Smooth muscle cell (in vitro differentiated cells): ENCODE results near the gene REV3L. TPM values are rescaled to one million over a fixed set of nuclear protein-coding genes. Genes with fewer than 3 reads are reported as not detected.

Source experiments
- DNase-seq: peaks from one replicate; lab custom pipeline; 2025; ENCODE audit not compliant: unreplicated experiment; lab: John Stamatoyannopoulos, UW
- H2AFZ ChIP-seq: fragments of 200-600 bp; sonication (generic); 2 replicates; pipeline ENCODE4 v1.6.0; 2016; ENCODE audit warnings: antibody characterized with exemption, low read depth, mild to moderate bottlenecking
- H3F3A ChIP-seq: fragments of 200-600 bp; sonication (generic); 2 replicates; pipeline ENCODE4 v1.6.0; 2017; ENCODE audit warnings: antibody characterized with exemption, low read depth
- H3K27ac ChIP-seq: fragments of 200-600 bp; sonication (generic); 2 replicates; pipeline ENCODE4 v1.5.1; 2016; ENCODE audit warnings: low read depth, mild to moderate bottlenecking
- H3K27me3 ChIP-seq: fragments of 200-600 bp; sonication (generic); 2 replicates; pipeline ENCODE4 v1.6.1; 2016; ENCODE audit warnings: low read depth, mild to moderate bottlenecking
- H3K36me3 ChIP-seq: fragments of 200-600 bp; sonication (generic); 2 replicates; pipeline ENCODE4 v1.5.1; 2016; ENCODE audit warnings: low read depth
- H3K4me1 ChIP-seq: fragments of 200-600 bp; sonication (generic); 2 replicates; pipeline ENCODE4 v1.5.1; 2016; ENCODE audit warnings: low read depth
- H3K4me2 ChIP-seq: fragments of 200-600 bp; sonication (generic); 2 replicates; pipeline ENCODE4 v1.6.0; 2016; ENCODE audit warnings: mild to moderate bottlenecking
- H3K4me3 ChIP-seq: fragments of 200-600 bp; sonication (generic); 2 replicates; pipeline ENCODE4 v1.5.1; 2016; ENCODE audit warnings: mild to moderate bottlenecking
- H3K79me2 ChIP-seq: fragments of 200-600 bp; sonication (generic); 2 replicates; pipeline ENCODE4 v1.6.0; 2016; ENCODE audit warnings: low read depth, mild to moderate bottlenecking
- H3K9ac ChIP-seq: fragments of 200-600 bp; sonication (generic); 2 replicates; pipeline ENCODE4 v1.6.0; 2016; ENCODE audit warnings: low read depth
- H3K9me3 ChIP-seq: fragments of 200-600 bp; sonication (generic); replicated peaks from 2 replicates; pipeline ENCODE4 v1.5.1; 2016; ENCODE audit warnings: low read depth
- H4K20me1 ChIP-seq: fragments of 200-600 bp; sonication (generic); 2 replicates; pipeline ENCODE4 v1.6.0; 2016; ENCODE audit warnings: low read depth
- WGBS: methylation state at CpG from one replicate; pipeline ENCODE4 v1.1.7; 2016; ENCODE audit warnings: low lambda C conversion rate; 5-methylcytosine and 5-hydroxymethylcytosine counted together
- polyA plus RNA-seq: library from polyadenylated mRNA; unstranded; fragments of >200 nt; fragmentation: Nextera tagmentation; extraction: Ambion mirVana; gene quantifications from 2 replicates; pipeline ENCODE4 v1.2.1, GENCODE V29; 2016
- total RNA-seq: library from RNA; depleted of rRNA; stranded (reverse); fragments of >200 nt; gene quantifications from 2 replicates; pipeline ENCODE4 v1.2.3, GENCODE V29; 2014
- TF ChIP-seq, protein P1 (sequence below): fragments of 200-600 bp; sonication (generic); IDR thresholded peaks from 2 replicates; pipeline ENCODE4 v1.5.1; 2017; ENCODE audit warnings: borderline replicate concordance, mild to moderate bottlenecking, antibody characterized with exemption; ENCODE audit not compliant: insufficient read depth, poor library complexity, severe bottlenecking

The REV3L gene
- total and polyA plus RNA-seq, 2 experiments from 2014 or later, result 6.9 to 19.8 TPM

DNA sequence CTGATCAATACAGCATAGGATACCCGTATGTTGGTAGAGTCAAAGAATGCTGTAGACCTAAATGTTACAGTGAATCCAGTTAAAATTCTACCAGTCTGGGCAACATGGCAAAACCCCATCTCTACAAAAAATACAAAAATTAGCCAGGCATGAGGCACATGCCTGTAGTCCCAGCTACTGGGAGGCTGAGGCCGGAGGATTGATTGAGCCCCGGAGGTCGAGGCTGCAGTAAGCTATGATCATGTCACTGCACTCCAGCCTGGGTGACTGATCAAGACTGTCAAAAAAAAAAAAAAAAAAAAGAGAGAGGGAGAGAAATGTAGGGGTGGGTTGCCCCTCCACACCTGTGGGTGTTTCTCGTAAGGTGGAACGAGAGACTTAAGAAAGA, 228.2 kb downstream of the REV3L start:
- H3K9me3 ChIP-seq, result no peaks in the 10 kb centered on the region
- no peaks in the 10 kb centered on the region for H3F3A ChIP-seq
- no peak overlapping the region for H3K27ac ChIP-seq
- H4K20me1 ChIP-seq, result no peaks in the 10 kb centered on the region
- DNase-seq, result no peak
- no peak overlapping the region for H3K4me3 ChIP-seq
- no peak overlapping the region for H3K4me2 ChIP-seq
- H3K79me2 ChIP-seq, result peaks cover 2% of the 10 kb centered on the region
- H3K36me3 ChIP-seq, result no peaks in the 10 kb centered on the region
- H3K4me1 ChIP-seq, result peaks cover 7% of the 10 kb centered on the region
- TF ChIP-seq, protein P1, sequence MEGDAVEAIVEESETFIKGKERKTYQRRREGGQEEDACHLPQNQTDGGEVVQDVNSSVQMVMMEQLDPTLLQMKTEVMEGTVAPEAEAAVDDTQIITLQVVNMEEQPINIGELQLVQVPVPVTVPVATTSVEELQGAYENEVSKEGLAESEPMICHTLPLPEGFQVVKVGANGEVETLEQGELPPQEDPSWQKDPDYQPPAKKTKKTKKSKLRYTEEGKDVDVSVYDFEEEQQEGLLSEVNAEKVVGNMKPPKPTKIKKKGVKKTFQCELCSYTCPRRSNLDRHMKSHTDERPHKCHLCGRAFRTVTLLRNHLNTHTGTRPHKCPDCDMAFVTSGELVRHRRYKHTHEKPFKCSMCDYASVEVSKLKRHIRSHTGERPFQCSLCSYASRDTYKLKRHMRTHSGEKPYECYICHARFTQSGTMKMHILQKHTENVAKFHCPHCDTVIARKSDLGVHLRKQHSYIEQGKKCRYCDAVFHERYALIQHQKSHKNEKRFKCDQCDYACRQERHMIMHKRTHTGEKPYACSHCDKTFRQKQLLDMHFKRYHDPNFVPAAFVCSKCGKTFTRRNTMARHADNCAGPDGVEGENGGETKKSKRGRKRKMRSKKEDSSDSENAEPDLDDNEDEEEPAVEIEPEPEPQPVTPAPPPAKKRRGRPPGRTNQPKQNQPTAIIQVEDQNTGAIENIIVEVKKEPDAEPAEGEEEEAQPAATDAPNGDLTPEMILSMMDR, result no peak
- no peak overlapping the region for H3K9ac ChIP-seq
- WGBS, result 63% methylated on average over 6 of the region's 6 CpGs
- H2AFZ ChIP-seq, result no peak overlapping the region
- H3K27me3 ChIP-seq, result peaks cover 19% of the 10 kb centered on the region

DNA sequence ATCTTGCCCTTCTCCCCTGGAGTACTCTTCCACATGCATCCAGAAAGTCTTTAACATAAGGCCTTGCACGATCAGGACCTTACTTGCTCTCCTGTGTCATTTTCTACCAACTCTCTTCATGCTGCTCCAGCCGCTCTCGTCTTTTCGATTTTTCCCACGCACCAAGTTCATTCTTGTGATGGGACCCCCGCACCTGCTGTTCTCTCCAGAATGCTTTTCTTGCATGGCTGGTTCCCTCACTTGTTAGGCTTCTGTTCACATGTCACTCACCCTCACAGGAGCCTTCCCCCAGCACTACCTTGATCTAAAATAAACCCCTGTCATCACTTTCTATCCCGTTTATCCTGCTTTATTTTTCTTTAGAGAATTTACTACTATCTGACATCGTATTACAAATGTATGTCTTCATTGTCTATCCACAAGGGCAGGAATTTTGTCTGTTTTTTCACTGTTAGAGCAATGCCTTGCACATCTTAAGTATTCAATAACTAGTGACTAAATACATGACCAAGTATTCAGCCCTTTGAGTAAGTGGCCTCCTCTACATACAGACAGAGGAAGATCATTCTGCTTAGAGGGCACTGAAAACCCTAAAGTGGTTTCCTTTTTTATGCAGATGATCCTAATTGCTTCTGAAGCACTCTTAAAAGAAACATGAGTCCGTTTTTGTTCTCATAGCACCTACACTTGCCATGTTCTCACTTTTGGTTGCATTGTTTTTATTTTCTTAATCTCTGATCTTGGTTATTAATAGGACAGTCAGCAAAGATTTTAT, 228.8 kb downstream of the REV3L start:
- 41% methylated on average over 9 of the region's 9 CpGs for WGBS
- H3K9ac ChIP-seq, result no peak overlapping the region

DNA sequence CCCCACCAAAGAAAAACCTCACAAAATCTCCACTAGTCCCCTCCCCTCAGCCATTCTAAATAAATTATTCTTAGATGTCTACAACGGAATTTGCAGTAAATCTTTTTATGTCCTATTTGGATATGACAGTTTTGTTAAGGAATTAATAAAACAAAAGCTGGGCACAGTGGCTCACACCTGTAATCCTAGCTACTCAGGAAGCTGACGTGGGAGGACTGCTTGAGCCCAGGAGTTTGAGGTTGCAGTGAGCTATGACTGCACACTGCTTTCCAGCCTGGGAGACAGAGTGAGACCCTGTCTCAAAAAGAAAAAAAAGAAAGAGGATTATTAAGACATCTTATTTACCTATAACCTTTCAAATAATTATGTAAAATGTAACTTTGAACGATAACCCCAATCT, 230.3 kb downstream of the REV3L start:
- DNase-seq, result no peak
- H3K36me3 ChIP-seq, result no peaks in the 10 kb centered on the region
- H3K27ac ChIP-seq, result no peak overlapping the region
- no peaks in the 10 kb centered on the region for H3F3A ChIP-seq
- peaks cover 7% of the 10 kb centered on the region for H3K4me1 ChIP-seq
- no peak overlapping the region for H3K9ac ChIP-seq
- no peak overlapping the region for H3K4me2 ChIP-seq
- peaks cover 19% of the 10 kb centered on the region for H3K27me3 ChIP-seq
- no peak overlapping the region for H2AFZ ChIP-seq
- no peaks in the 10 kb centered on the region for H3K79me2 ChIP-seq
- WGBS, result 88% methylated on average over 3 of the region's 3 CpGs
- no peaks in the 10 kb centered on the region for H3K9me3 ChIP-seq
- H3K4me3 ChIP-seq, result no peak overlapping the region
- TF ChIP-seq, protein P1, result no peak
- no peaks in the 10 kb centered on the region for H4K20me1 ChIP-seq

More for the DNA sequence above, 228.8 kb downstream of the REV3L start:
- H3K4me3 ChIP-seq, result no peak overlapping the region
- peaks cover 19% of the 10 kb centered on the region for H3K27me3 ChIP-seq
- TF ChIP-seq, protein P1, result no peak
- no peaks in the 10 kb centered on the region for H3F3A ChIP-seq
- no peak overlapping the region for H3K27ac ChIP-seq
- no peaks in the 10 kb centered on the region for H3K9me3 ChIP-seq
- peaks cover 7% of the 10 kb centered on the region for H3K4me1 ChIP-seq
- no peaks in the 10 kb centered on the region for H3K79me2 ChIP-seq
- no peaks in the 10 kb centered on the region for H4K20me1 ChIP-seq
- H3K4me2 ChIP-seq, result no peak overlapping the region
- H3K36me3 ChIP-seq, result no peaks in the 10 kb centered on the region
- H2AFZ ChIP-seq, result no peak overlapping the region
- no peak for DNase-seq
